ENCODE results near the gene CKAP5. TPM values are rescaled to one million over a fixed set of nuclear protein-coding genes. Genes with fewer than 3 reads are reported as not detected.

The CKAP5 gene
- total RNA-seq, 4 donors from 2014 or later = 30.7 to 42.3 (median 36.5) TPM

DNA sequence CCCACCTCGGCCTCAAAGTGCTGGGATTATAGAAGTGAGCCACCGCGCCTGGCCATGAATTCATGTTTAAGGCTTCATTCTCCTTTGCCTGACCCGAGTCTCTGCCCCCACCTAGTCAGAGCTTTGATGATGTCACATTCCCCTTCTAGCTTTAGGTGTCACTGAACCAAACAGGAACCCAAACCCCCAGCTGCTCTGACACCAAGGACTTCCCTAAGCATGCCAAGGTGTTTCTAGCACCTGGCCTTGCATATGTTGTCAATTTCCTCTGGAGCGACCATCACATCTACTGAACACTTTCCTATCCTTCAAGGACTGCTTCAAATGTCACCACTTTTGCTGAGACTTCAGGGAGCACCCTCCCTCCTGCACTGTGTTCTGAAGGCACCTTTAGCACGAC lies 124.8 kb downstream of the CKAP5 start:
- TF ChIP-seq, protein P1, sequence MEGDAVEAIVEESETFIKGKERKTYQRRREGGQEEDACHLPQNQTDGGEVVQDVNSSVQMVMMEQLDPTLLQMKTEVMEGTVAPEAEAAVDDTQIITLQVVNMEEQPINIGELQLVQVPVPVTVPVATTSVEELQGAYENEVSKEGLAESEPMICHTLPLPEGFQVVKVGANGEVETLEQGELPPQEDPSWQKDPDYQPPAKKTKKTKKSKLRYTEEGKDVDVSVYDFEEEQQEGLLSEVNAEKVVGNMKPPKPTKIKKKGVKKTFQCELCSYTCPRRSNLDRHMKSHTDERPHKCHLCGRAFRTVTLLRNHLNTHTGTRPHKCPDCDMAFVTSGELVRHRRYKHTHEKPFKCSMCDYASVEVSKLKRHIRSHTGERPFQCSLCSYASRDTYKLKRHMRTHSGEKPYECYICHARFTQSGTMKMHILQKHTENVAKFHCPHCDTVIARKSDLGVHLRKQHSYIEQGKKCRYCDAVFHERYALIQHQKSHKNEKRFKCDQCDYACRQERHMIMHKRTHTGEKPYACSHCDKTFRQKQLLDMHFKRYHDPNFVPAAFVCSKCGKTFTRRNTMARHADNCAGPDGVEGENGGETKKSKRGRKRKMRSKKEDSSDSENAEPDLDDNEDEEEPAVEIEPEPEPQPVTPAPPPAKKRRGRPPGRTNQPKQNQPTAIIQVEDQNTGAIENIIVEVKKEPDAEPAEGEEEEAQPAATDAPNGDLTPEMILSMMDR (IDR thresholded peaks at IDR 0.05; ENCODE audit: low read depth) = no peak

- TF ChIP-seq, protein P1 (IDR thresholded peaks at IDR 0.05; ENCODE audit: low read depth) = no peak
These were observed 126.4 kb downstream of the CKAP5 start for GRCh38 chr11:46719543-46720218.

- TF ChIP-seq, protein P1 (IDR thresholded peaks at IDR 0.05; ENCODE audit: low read depth) = no peak
These were observed 127.0 kb downstream of the CKAP5 start, which contains the start of gene F2 for GRCh38 chr11:46719048-46719542. Gene F2, plus strand, starts transcription at chr11:46719213. Its CDS starts 23 bp downstream, at chr11:46719236.

- TF ChIP-seq, protein P1 (IDR thresholded peaks at IDR 0.05; ENCODE audit: low read depth) = no peak
These were observed 127.7 kb downstream of the CKAP5 start for GRCh38 chr11:46718155-46719019.

GRCh38 chr11:46712874-46713576 lies 133.1 kb downstream of the CKAP5 start:
- TF ChIP-seq, protein P1 (IDR thresholded peaks at IDR 0.05; ENCODE audit: low read depth) = no peak

DNA sequence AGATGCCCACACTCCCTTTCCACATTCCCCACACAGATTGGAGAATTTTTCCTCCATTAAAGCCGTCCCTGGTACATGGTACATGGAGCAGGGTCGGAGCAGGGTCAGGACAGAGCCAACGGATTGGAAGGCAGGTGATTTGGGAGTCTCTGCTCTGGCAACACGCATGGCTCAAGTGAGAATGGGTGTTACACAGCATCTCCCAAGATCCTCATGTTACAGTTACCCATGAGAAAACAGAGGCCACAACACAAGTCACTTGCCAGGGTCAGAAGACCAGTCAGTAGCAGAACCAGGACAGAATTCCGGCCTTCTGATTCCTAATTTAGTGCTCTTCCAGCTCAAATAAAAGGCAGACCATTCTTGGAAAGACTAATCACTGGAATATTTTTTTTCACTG lies 134.8 kb downstream of the CKAP5 start:
- TF ChIP-seq, protein P1 (IDR thresholded peaks at IDR 0.05; ENCODE audit: low read depth) = no peak
